HepG2 (cell line): ENCODE results near the gene MVP. TPM values are rescaled to one million over a fixed set of nuclear protein-coding genes. Genes with fewer than 3 reads are reported as not detected.

Experiments used
- CC2D1A ChIP-seq: sonication (generic); formaldehyde crosslinking; IDR thresholded peaks from 2 replicates; pipeline ENCODE4 v1.8.1; 2023; ENCODE audit warnings: mild to moderate bottlenecking, missing genetic modification reagents
- E2F1 ChIP-seq: sonication (generic); formaldehyde crosslinking; IDR thresholded peaks from 2 replicates; pipeline ENCODE4 v1.5.0; 2020; ENCODE audit warnings: missing genetic modification reagents
- HMGXB3 ChIP-seq: sonication (generic); formaldehyde crosslinking; IDR thresholded peaks from 2 replicates; pipeline ENCODE4 v1.4.0; 2020; ENCODE audit warnings: missing genetic modification reagents, borderline replicate concordance
- MAFK ChIP-seq, 2 experiments: IDR thresholded peaks in 1 of 2; conservative IDR thresholded peaks in 1 of 2; 2 replicates each; pipeline ENCODE4 v1.6.1; 2011; ENCODE audit warnings: improper control_type of control experiment in 2 of 2, low read length in 2 of 2
- NAIF1 ChIP-seq: sonication (generic); formaldehyde crosslinking; IDR thresholded peaks from 2 replicates; pipeline ENCODE4 v1.5.0; 2020; ENCODE audit warnings: mild to moderate bottlenecking, missing genetic modification reagents, borderline replicate concordance
- PHB2 ChIP-seq: fragments of 450-650 bp; IDR thresholded peaks from 2 replicates; pipeline ENCODE4 v1.6.1; 2018; ENCODE audit not compliant: partially characterized antibody
- RELA ChIP-seq: sonication (generic); formaldehyde crosslinking; IDR thresholded peaks from 2 replicates; pipeline ENCODE4 v1.4.0; 2020; ENCODE audit warnings: missing genetic modification reagents
- SMAD1 ChIP-seq: sonication (generic); formaldehyde crosslinking; IDR thresholded peaks from 2 replicates; pipeline ENCODE4 v1.4.0; 2020; ENCODE audit warnings: missing genetic modification reagents, low read depth, mild to moderate bottlenecking, borderline replicate concordance
- SNAPC2 ChIP-seq: sonication (generic); formaldehyde crosslinking; IDR thresholded peaks from 2 replicates; pipeline ENCODE4 v1.8.1; 2022; ENCODE audit warnings: mild to moderate bottlenecking, missing genetic modification reagents
- ZMYM2 ChIP-seq: sonication (generic); formaldehyde crosslinking; IDR thresholded peaks from 2 replicates; pipeline ENCODE4 v1.8.0; 2022; ENCODE audit warnings: mild to moderate bottlenecking, missing genetic modification reagents
- ZNF430 ChIP-seq: sonication (generic); formaldehyde crosslinking; IDR thresholded peaks from 2 replicates; pipeline ENCODE4 v1.9.0; 2021; ENCODE audit warnings: mild to moderate bottlenecking, missing genetic modification reagents
- ZNF550 ChIP-seq: sonication (generic); formaldehyde crosslinking; IDR thresholded peaks from 2 replicates; pipeline ENCODE4 v1.4.0; 2020; ENCODE audit warnings: mild to moderate bottlenecking, missing genetic modification reagents, borderline replicate concordance
- ZNF672 ChIP-seq: sonication (generic); formaldehyde crosslinking; IDR thresholded peaks from 2 replicates; pipeline ENCODE4 v1.8.1; 2022; ENCODE audit warnings: missing genetic modification reagents
- ZNF782 ChIP-seq: sonication (generic); formaldehyde crosslinking; IDR thresholded peaks from 2 replicates; pipeline ENCODE4 v1.4.0; 2020; ENCODE audit warnings: missing genetic modification reagents, mild to moderate bottlenecking, borderline replicate concordance
- polyA plus RNA-seq, 8 experiments: library from polyadenylated mRNA; depleted of rRNA in 3 of 8; stranded (reverse) in 7 of 8; unstranded in 1 of 8; fragments of >200 nt; fragmentation: Illumina TruSeq in 4 of 8; extraction: Trizol in 4 of 8; gene quantifications; 2 replicates each; pipeline versions ENCODE4 v1.2.1 to v1.2.3, GENCODE V29; 2011 to 2016; ENCODE audit warnings: low read depth in 4 of 8, missing spikeins in 1 of 8, mixed read lengths in 1 of 8; ENCODE audit not compliant: insufficient read depth in 1 of 8
- total RNA-seq, 5 experiments: library from RNA; depleted of rRNA; stranded (reverse); fragments of >200 nt; fragmentation: Illumina TruSeq; extraction: Trizol; gene quantifications; 2 replicates each; pipeline ENCODE4 v1.2.3, GENCODE V29; 2016; ENCODE audit warnings: low read depth in 1 of 5
- TF ChIP-seq, protein P1 (sequence below): sonication (generic); formaldehyde crosslinking; conservative IDR thresholded peaks from 2 replicates; pipeline ENCODE4 v1.4.0; 2020; ENCODE audit warnings: missing genetic modification reagents
- TF ChIP-seq, protein P2 (sequence below): sonication (generic); formaldehyde crosslinking; IDR thresholded peaks from 2 replicates; pipeline ENCODE4 v1.4.0; 2020; ENCODE audit warnings: missing genetic modification reagents
- TF ChIP-seq, protein P3 (sequence below): sonication (generic); formaldehyde crosslinking; IDR thresholded peaks from 2 replicates; pipeline ENCODE4 v1.5.0; 2020; ENCODE audit warnings: mild to moderate bottlenecking, missing genetic modification reagents

MVP gene
- total and polyA plus RNA-seq, 2 of the 13 experiments (the other 11 are each of a cell fraction or from before 2014, with no cell fraction given), result 22.9 to 43.5 TPM

DNA sequence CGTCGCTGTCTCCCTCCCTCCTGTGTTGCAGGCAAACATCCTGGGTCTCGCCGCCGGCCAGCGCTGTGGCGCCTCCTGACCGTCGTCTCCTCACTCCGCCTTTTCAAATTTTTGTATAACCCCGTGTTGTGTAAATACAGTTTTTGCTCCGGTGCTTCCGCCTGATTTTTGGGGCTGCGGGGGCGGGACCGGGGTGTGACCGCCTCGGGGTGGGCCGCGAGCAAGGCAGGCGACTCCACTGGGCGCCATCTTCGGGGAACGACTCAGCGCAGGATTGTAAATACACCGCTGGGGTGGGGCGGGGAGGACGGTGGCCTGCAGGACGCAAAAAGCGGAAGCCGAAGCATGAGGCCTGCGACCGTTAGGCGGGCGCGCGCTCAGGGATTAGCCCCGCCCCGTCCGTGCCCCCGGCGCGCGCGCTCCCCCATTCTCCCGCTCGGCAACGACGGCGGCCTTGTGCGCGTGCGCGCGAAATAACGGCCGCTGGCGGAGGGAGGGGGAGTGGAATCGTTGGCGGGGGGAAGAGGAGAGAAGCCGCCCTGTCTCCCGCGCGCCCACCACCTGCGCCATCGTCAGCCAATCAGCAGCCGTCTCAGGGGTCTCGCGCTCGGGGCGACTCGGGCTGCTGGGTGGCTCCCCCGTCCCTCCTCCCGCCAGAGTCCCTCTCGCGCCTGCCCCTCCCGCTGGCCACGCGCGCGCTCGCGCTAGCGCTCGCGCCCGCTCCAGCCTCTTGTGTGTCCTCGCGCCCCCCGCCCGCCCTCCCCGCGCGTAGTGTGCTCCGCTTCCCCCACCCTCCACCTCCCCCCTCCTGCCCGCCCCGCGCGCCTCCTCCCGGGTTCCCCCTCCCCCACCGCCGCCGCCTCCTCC, 14.8 kb upstream of the MVP start (continued):
- TF ChIP-seq HMGXB3, result peak; percentile 89
- peak; percentile 61; the same call in 1 of the 2 replicates for TF ChIP-seq ZMYM2 (CRISPR knock-in tag)
- no peak for TF ChIP-seq ZNF672 (CRISPR knock-in tag)
- TF ChIP-seq ZNF550, result no peak
- TF ChIP-seq, protein P1, sequence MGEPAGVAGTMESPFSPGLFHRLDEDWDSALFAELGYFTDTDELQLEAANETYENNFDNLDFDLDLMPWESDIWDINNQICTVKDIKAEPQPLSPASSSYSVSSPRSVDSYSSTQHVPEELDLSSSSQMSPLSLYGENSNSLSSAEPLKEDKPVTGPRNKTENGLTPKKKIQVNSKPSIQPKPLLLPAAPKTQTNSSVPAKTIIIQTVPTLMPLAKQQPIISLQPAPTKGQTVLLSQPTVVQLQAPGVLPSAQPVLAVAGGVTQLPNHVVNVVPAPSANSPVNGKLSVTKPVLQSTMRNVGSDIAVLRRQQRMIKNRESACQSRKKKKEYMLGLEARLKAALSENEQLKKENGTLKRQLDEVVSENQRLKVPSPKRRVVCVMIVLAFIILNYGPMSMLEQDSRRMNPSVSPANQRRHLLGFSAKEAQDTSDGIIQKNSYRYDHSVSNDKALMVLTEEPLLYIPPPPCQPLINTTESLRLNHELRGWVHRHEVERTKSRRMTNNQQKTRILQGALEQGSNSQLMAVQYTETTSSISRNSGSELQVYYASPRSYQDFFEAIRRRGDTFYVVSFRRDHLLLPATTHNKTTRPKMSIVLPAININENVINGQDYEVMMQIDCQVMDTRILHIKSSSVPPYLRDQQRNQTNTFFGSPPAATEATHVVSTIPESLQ (CRISPR knock-in tag), result peak; percentile 90; the same call in 1 of the 2 replicates
- TF ChIP-seq, protein P2, sequence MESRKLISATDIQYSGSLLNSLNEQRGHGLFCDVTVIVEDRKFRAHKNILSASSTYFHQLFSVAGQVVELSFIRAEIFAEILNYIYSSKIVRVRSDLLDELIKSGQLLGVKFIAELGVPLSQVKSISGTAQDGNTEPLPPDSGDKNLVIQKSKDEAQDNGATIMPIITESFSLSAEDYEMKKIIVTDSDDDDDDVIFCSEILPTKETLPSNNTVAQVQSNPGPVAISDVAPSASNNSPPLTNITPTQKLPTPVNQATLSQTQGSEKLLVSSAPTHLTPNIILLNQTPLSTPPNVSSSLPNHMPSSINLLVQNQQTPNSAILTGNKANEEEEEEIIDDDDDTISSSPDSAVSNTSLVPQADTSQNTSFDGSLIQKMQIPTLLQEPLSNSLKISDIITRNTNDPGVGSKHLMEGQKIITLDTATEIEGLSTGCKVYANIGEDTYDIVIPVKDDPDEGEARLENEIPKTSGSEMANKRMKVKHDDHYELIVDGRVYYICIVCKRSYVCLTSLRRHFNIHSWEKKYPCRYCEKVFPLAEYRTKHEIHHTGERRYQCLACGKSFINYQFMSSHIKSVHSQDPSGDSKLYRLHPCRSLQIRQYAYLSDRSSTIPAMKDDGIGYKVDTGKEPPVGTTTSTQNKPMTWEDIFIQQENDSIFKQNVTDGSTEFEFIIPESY (CRISPR knock-in tag), result peak; percentile 67; the same call in 1 of the 2 replicates
- no peak; a peak in 1 of 4 replicates for TF ChIP-seq MAFK (conservative IDR thresholded peaks at IDR 0.05 in 1 of 2, IDR thresholded peaks at IDR 0.05 in 1 of 2; ENCODE audit: low read length in 2 of 2)
- TF ChIP-seq NAIF1 (CRISPR knock-in tag), result peak; percentile 96
- peak; percentile 98 for TF ChIP-seq SNAPC2 (CRISPR knock-in tag)
- no peak; the same call in 1 of the 2 replicates for TF ChIP-seq SMAD1 (CRISPR knock-in tag)
- no peak for TF ChIP-seq PHB2
- TF ChIP-seq CC2D1A (CRISPR knock-in tag), result no peak
- peak; percentile 76 for TF ChIP-seq RELA
- TF ChIP-seq E2F1, result peak; percentile 99
- TF ChIP-seq ZNF782 (CRISPR knock-in tag), result peak; percentile 76; the same call in 1 of the 2 replicates
- TF ChIP-seq, protein P3, sequence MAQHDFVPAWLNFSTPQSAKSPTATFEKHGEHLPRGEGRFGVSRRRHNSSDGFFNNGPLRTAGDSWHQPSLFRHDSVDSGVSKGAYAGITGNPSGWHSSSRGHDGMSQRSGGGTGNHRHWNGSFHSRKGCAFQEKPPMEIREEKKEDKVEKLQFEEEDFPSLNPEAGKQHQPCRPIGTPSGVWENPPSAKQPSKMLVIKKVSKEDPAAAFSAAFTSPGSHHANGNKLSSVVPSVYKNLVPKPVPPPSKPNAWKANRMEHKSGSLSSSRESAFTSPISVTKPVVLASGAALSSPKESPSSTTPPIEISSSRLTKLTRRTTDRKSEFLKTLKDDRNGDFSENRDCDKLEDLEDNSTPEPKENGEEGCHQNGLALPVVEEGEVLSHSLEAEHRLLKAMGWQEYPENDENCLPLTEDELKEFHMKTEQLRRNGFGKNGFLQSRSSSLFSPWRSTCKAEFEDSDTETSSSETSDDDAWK (CRISPR knock-in tag), result no peak
- no peak; the same call in 1 of the 2 replicates for TF ChIP-seq ZNF430 (CRISPR knock-in tag)
